DOHH2 (cell line): ENCODE results near the gene IKZF3.
"Not testable (repeated sequence)": the region's sequence is repeated elsewhere in the genome, so short reads cannot be mapped to it uniquely, and the experiment has no call there.

Experiments used
- H3F3A ChIP-seq: fragments of 200-600 bp; sonication (generic), shearing (Covaris generic); 2 replicates; pipeline ENCODE4 v1.6.0; 2016; ENCODE audit warnings: antibody characterized with exemption, mild to moderate bottlenecking; ENCODE audit not compliant: control insufficient read depth, insufficient read depth
- H3K27ac ChIP-seq: fragments of 200-600 bp; sonication (generic); 2 replicates; pipeline ENCODE4 v1.5.1; 2014; ENCODE audit warnings: low read depth, mild to moderate bottlenecking, low read length, moderate library complexity
- H3K27me3 ChIP-seq: fragments of 200-600 bp; sonication (generic); 2 replicates; pipeline ENCODE4 v1.6.1; 2014; ENCODE audit warnings: mild to moderate bottlenecking, low read length, mixed read lengths; ENCODE audit not compliant: control insufficient read depth
- H3K36me3 ChIP-seq: fragments of 200-600 bp; sonication (generic); 2 replicates; pipeline ENCODE4 v1.6.1; 2014; ENCODE audit warnings: mild to moderate bottlenecking, low read length, moderate library complexity, mixed read lengths; ENCODE audit not compliant: control insufficient read depth
- H3K4me1 ChIP-seq: fragments of 200-600 bp; sonication (generic); 2 replicates; pipeline ENCODE4 v1.6.1; 2014; ENCODE audit warnings: mild to moderate bottlenecking, low read length, mixed read lengths; ENCODE audit not compliant: control insufficient read depth
- H3K4me2 ChIP-seq: fragments of 200-600 bp; sonication (generic); 2 replicates; pipeline ENCODE4 v1.6.0; 2014; ENCODE audit warnings: mild to moderate bottlenecking, low read length, moderate library complexity
- H3K4me3 ChIP-seq: fragments of 200-600 bp; sonication (generic); 2 replicates; pipeline ENCODE4 v1.5.1; 2014; ENCODE audit warnings: mild to moderate bottlenecking, low read length, mixed read lengths
- H3K79me2 ChIP-seq: fragments of 200-600 bp; sonication (generic); 2 replicates; pipeline ENCODE4 v1.6.1; 2014; ENCODE audit warnings: mild to moderate bottlenecking, low read length, mixed read lengths; ENCODE audit not compliant: control insufficient read depth
- H3K9me2 ChIP-seq: fragments of 200-600 bp; sonication (generic); replicated peaks from 2 replicates; pipeline ENCODE4 v1.6.1; 2014; ENCODE audit warnings: mild to moderate bottlenecking, low read length, mixed read lengths; ENCODE audit not compliant: control insufficient read depth
- H3K9me3 ChIP-seq: fragments of 200-600 bp; sonication (generic); 2 replicates; pipeline ENCODE4 v1.6.1; 2014; ENCODE audit warnings: antibody characterized with exemption, low read length, mixed read lengths; ENCODE audit not compliant: control insufficient read depth, insufficient read depth
- H4K20me1 ChIP-seq: fragments of 200-600 bp; sonication (generic); 2 replicates; pipeline ENCODE4 v1.6.0; 2014; ENCODE audit warnings: low read depth, mild to moderate bottlenecking, antibody characterized with exemption, low read length, moderate library complexity; ENCODE audit not compliant: control insufficient read depth, insufficient read depth
- CTCF ChIP-seq: fragments of 200-600 bp; sonication (generic); IDR thresholded peaks from one replicate; pipeline ENCODE4 v1.5.1; 2014; ENCODE audit warnings: antibody characterized with exemption, mild to moderate bottlenecking, low read depth, low read length; ENCODE audit not compliant: poor library complexity, severe bottlenecking
- EZH2phosphoT487 ChIP-seq: fragments of 200-600 bp; sonication (generic); IDR thresholded peaks from 2 replicates; pipeline ENCODE4 v1.6.1; 2017; ENCODE audit warnings: borderline replicate concordance, mild to moderate bottlenecking, antibody characterized with exemption, low read length, moderate library complexity, mixed read lengths

IKZF3 gene

GRCh38 chr17:39727556-39727955 lies 136.6 kb downstream of the IKZF3 start:
- Histone ChIP-seq H3K9me2 (no peaks in the 10 kb centered on the region), H3K27ac (no peak overlapping the region), H3K4me3 (no peak overlapping the region), H3F3A (0 out of 2 replicates have a peak, but pooled peaks cover under 1% of the 10 kb centered on the region), H3K79me2 (peaks cover 14% of the 10 kb centered on the region), H3K27me3 (no peaks in the 10 kb centered on the region), H3K36me3 (peaks cover 26% of the 10 kb centered on the region), H3K4me2 (no peak overlapping the region), H4K20me1 (no peaks in the 10 kb centered on the region), H3K4me1 (peaks cover 16% of the 10 kb centered on the region), H3K9me3 (no peaks in the 10 kb centered on the region)
- no peak for TF ChIP-seq CTCF

GRCh38 chr17:39726617-39727016 lies 137.5 kb downstream of the IKZF3 start:
- peaks cover 14% of the 10 kb centered on the region for H3K79me2 ChIP-seq
- no peak overlapping the region for H3K4me2 ChIP-seq
- no peaks in the 10 kb centered on the region for H3F3A ChIP-seq
- H3K9me2 ChIP-seq = no peaks in the 10 kb centered on the region
- H3K27me3 ChIP-seq = no peaks in the 10 kb centered on the region
- H3K36me3 ChIP-seq = peaks cover 26% of the 10 kb centered on the region
- H3K4me1 ChIP-seq = peaks cover 16% of the 10 kb centered on the region
- TF ChIP-seq EZH2phosphoT487 (no peak), CTCF (no peak)
- no peaks in the 10 kb centered on the region for H3K9me3 ChIP-seq
- no peaks in the 10 kb centered on the region for H4K20me1 ChIP-seq
- H3K27ac ChIP-seq = no peak overlapping the region
- H3K4me3 ChIP-seq = no peak overlapping the region

GRCh38 chr17:39725923-39726322 lies 138.2 kb downstream of the IKZF3 start:
- Histone ChIP-seq H3K79me2 (peaks cover 14% of the 10 kb centered on the region), H3K36me3 (peaks cover 26% of the 10 kb centered on the region), H3K4me1 (peaks cover 16% of the 10 kb centered on the region)
- not testable (repeated sequence) for H3K4me3 ChIP-seq, H3K9me2 ChIP-seq, H3K4me2 ChIP-seq, H3K27me3 ChIP-seq, H3K27ac ChIP-seq, H4K20me1 ChIP-seq, H3K9me3 ChIP-seq, H3F3A ChIP-seq

- no peak overlapping the region for H3K27ac ChIP-seq
- H3K4me2 ChIP-seq = no peak overlapping the region
- H4K20me1 ChIP-seq = no peaks in the 10 kb centered on the region
- TF ChIP-seq CTCF = no peak
- TF ChIP-seq EZH2phosphoT487 = no peak
- H3K4me3 ChIP-seq = no peak overlapping the region
- H3K79me2 ChIP-seq = peaks cover 10% of the 10 kb centered on the region
- no peaks in the 10 kb centered on the region for H3K9me3 ChIP-seq
- H3K27me3 ChIP-seq = no peaks in the 10 kb centered on the region
- no peaks in the 10 kb centered on the region for H3K9me2 ChIP-seq
- H3F3A ChIP-seq = no peaks in the 10 kb centered on the region
- H3K4me1 ChIP-seq = peaks cover 10% of the 10 kb centered on the region
- peaks cover 22% of the 10 kb centered on the region for H3K36me3 ChIP-seq
Observed at GRCh38 chr17:39724731-39725130, 139.4 kb downstream of the IKZF3 start.
